ENCODE data around the gene BMP8A.

BMP8A gene

DNA sequence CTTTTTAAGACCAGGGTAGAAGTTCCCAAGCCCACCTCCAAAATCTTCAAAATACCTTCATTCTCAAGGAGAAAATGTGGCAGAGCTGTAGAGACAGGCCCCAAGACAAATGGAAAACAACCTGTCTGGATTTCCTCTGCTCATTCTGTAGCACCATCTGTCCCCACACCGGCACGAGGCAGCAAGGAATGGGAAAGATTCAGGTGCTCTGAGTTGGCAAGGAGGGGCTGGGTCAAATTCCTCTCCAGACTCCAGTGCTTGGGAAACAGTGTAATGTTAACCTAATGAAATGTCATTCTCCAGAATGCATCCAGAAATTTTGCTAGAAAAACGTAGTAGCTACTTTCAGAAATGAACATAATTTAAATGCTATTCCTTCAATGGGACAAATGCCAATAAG, 75.9 kb downstream of the BMP8A start:
- no peak for DNase-seq (ENCODE audit: low read depth in 1 of 2, low spot score in 1 of 2)

DNA sequence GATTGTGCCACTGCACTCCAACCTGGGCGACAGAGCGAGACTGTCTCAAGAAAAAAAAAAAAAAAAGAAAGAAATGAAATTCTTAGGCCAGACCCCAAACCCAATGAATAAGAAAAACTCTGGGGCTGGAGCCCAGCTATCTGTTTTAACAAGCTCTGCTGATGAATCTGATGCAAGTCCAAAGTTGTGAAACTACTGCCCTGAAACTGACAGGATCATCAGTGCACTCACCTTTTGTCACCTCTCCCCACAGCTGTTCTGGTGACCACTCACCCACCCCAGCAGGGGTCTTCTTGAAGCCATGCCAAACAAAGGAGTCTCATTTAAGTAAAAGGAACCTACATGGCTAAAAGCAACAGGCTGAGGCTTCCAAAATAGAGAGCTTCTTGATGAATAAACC, 76.8 kb downstream of the BMP8A start:
- no peak for DNase-seq (ENCODE audit: low read depth in 1 of 2, low spot score in 1 of 2)

DNA sequence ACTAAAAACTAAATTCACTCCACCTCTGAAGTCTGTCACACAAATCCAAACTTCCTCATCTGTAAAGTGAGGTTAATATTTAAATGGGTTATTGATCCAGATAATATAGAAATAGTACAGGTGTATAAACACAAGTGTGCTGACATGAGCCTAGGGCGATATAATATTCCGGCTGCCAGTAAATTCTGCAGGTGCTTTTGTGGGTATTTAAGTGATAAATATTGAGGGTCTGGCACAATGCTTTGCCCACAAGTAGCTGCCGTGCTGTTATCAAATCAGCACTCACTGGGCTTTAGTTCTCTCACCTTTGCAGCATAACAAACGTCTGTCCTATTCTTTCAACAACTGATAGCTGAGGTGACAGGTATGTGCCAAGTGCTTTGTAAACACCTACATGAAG, 77.6 kb downstream of the BMP8A start:
- no peak for DNase-seq (ENCODE audit: low read depth in 1 of 2, low spot score in 1 of 2)

DNA sequence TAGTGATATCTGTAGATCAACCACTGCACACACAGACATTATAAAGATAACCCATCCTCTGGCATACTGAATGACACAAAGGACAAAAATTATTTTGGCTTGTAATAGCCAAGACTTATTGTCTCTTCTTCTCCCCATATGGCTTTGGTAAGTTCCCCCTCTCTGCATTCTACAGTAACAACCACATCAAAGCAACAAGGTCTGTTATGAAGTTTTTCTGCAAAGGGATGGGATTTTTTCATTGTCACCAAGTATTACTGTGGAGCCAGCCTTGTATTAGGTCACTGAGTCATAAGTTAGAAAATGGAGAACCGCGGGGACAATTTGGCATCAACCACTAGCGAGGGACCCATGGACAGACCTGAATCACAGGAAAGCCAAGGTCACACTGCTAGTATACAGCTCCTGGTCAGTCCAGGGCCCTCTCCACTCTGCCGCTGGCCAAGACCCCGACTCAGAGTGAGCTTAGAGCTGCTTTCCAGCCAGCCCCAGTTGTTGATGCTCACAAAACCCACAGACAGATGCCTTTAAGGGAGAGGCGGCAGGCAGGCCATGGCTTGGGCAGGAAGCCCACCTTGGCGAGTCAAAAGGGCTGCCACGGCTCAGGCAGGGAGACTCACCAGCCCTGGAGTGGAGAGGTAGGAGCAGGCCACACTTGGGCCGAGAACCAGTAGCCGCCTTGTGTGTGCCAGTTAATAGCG, 79.2 kb downstream of the BMP8A start:
- DNase-seq (ENCODE audit: low read depth in 1 of 2, low spot score in 1 of 2), result no peak

DNA sequence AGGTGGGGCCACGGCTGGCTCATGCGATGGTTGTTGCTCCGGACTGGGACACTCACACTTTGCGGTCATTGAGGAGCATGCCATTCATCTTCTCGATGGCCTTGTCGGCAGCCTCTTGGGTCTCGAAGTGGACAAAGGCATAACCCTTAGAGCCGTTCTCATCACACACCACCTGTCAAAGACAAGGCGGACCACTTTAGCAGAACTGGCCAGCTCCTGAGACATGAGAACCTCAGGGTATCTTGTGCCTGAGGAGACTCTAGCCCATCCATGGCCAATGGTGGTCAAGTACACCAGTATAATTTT, 79.7 kb downstream of the BMP8A start:
- DNase-seq (ENCODE audit: low read depth in 1 of 2, low spot score in 1 of 2), result no peak

DNA sequence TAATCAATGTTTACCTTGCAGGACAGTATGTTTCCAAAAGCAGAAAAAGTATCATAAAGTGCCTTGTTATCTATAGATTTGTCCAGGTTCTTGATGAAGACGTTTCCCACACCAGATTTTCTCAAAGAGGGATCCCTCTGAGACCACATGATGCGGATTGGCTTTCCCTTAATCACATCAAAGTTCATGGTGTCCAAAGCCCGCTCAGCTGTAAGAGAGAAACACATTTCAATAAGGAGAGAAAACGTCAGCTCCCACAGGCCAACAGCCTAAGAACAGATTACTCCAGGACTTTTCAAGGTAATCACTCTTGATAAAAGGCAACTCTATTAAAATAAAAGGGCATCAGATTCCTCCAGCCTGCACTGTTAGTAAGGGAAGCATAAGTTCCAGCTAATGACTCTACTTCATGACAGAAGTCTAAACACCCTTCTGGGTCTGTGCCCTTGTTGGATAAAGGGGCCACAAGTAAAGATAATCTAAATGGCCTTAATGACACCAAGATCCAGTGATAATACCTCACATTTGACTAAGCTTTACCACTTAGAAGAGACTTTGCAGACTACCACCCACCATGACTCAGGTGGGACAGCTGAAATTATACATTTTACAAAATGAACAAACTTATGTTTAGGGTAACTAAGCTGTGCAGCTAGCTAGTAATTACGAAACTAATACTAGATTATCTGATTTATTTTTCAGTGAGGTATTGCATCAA, 81.1 kb downstream of the BMP8A start:
- DNase-seq (ENCODE audit: low read depth in 1 of 2, low spot score in 1 of 2), result no peak

DNA sequence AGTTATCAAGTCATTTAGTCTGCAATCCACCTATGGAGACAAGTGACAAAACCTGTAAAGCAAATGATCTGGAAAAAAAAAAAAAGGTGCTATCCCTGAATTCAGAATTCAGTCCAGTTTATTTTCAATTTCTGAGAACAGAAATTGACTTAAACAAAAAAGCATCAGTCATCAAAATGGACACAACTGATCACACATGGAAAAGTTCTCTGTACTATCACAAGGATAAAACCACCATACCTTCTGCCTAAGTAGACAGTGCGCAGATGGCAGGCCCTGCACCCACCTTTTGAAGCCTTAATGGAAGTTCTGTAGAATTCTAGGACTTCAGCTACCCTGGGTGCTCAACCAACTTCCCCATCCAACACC, 81.6 kb downstream of the BMP8A start:
- no peak for DNase-seq (ENCODE audit: low read depth in 1 of 2, low spot score in 1 of 2)

DNA sequence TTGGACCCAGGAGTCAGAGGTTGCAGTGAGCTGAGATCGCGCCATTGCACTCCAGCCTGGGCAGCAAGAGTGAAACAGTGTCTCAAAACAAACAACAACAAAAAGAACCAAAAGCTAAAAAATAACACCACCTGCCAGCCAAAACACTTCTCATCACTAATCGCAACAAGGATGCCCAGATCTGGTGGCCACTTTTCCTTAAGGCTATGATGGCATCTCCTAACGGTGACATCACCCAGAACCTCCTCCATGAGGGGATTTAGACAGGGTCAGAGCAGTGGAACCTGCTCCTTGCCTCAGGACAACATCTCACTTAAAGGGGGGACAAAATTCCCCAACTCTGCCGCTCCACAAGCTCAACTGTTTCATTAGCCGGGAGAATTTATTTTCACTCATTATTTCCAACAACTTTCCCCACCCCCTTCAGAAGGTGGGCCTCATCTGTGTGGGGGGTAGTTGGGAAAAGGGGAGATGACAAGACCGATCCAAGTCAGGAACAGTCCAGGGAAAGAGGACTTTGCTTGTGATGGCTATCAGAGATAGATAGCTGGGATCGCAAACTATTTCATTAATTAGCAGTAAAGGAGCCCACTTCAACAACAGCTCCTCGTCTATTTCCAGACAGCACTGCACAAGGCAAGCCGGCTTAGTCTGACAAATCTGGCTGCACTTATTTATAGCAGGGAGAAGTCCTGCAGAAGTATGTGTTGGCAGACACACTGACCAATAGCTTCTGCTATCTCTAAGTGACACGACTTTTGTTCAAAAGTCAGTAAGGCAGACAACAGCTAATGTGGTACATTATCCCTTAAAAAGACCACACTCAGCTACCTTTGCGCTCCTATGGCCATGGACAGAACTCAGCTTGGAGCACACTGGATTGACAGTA, 82.5 kb downstream of the BMP8A start:
- no peak for DNase-seq (ENCODE audit: low read depth in 1 of 2, low spot score in 1 of 2)

DNA sequence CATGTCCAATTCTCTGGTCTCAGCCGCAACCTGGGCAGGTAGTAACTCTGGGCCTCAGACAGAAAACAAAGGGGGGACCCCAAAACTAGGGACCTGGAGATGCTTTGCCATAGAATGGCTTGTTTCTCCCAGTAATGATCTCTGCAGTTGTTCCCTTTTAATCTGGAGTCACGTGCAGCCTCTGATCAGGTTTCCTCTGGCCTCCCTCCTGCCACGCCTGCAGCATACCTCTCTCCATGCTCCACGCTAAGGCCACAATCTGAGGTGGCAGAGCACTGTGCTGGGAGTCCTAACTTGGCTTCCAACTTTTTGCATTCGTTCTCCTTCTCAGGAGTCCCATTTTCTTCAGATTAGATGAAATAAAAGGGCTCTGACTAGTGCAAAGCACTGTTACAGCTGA, 83.2 kb downstream of the BMP8A start:
- DNase-seq (ENCODE audit: low read depth in 1 of 2, low spot score in 1 of 2), result no peak

Data from stimulated activated CD4-positive, alpha-beta T cell treated with anti-CD3 and anti-CD28 coated beads, Interleukin-15, amount 100 ng/mL, for 1 hour (primary cell).